Mucosa of descending colon (tissue), 3 donors: ENCODE measurements around the gene SH2D3C. TPM values are rescaled to one million over a fixed set of nuclear protein-coding genes. Genes with fewer than 3 reads are reported as not detected.

Experiments
- ATAC-seq: fragments of 200-7000 bp; cut with Tn5 transposase; one replicate; pipeline ENCODE4 v1.9.1; 2020; ENCODE audit warnings: mild to moderate bottlenecking, moderate library complexity
- DNase-seq, 3 donors: peaks; one replicate each; pipeline ENCODE4 v3.0.0-alpha.2; 2020
- H3K36me3 ChIP-seq: fragments of 200-600 bp; one replicate; pipeline ENCODE4 v1.8.0; 2021; ENCODE audit warnings: low read depth, mild to moderate bottlenecking
- H3K4me1 ChIP-seq: fragments of 200-600 bp; one replicate; pipeline ENCODE4 v1.8.0; 2021; ENCODE audit warnings: low read depth, mild to moderate bottlenecking
- H3K4me3 ChIP-seq: fragments of 200-600 bp; one replicate; pipeline ENCODE4 v1.8.0; 2021; ENCODE audit warnings: mild to moderate bottlenecking
- H3K9me3 ChIP-seq: fragments of 200-600 bp; one replicate; pipeline ENCODE4 v1.8.0; 2021; ENCODE audit warnings: mild to moderate bottlenecking
- CTCF ChIP-seq: fragments of 200-600 bp; IDR thresholded peaks from one replicate; pipeline ENCODE4 v1.8.0; 2022; ENCODE audit warnings: antibody characterized with exemption, mild to moderate bottlenecking
- intact Hi-C, 2 donors: fragments of 100-400 bp; cut with DNase I in 1 of 2; cut with micrococcal nuclease in 1 of 2; formaldehyde crosslinking; loops; one replicate each; pipeline versions ENCODE4 v1.11.0 to v1.11.1; 2022; cut with DNase I, micrococcal nuclease
- total RNA-seq, 3 donors: library from RNA; stranded (reverse); fragmentation: NEBNext Ultra II Directional in 2 of 3; extraction: Animal tissue kit (Norgen Biotek cat#: 25700) in 2 of 3; gene quantifications; one replicate each; pipeline versions ENCODE4 v1.2.1 to v1.2.4, GENCODE V29; 2021 to 2023
- donor health status: DM: no; HTN: no; CAD: no; lungs with moderate emphysema.
- donor health status: DM: no; HTN: no; CAD: no.
- donor health status: DM: no; HTN: yes; CAD: no.

Gene SH2D3C
- total RNA-seq, 3 donors from 2014 or later = 3.2 to 7.4 (median 4.7) TPM

GRCh38 chr9:127734247-127734746 lies 44.2 kb downstream of the SH2D3C start:
- Histone ChIP-seq H3K9me3 (no peaks in the 10 kb centered on the region), H3K4me3 (no peak overlapping the region), H3K4me1 (peaks cover 7% of the 10 kb centered on the region), H3K36me3 (no peaks in the 10 kb centered on the region)
- peak in 1 of 3 donors; percentile 59 for DNase-seq
- no peak for ATAC-seq
- TF ChIP-seq CTCF = no peak
- intact Hi-C loops = loop anchor here in 1 of 2 donors (10.0 kb wide), 1 partner anchor 141 kb away; the partner anchor contains the start of gene AK1

DNA sequence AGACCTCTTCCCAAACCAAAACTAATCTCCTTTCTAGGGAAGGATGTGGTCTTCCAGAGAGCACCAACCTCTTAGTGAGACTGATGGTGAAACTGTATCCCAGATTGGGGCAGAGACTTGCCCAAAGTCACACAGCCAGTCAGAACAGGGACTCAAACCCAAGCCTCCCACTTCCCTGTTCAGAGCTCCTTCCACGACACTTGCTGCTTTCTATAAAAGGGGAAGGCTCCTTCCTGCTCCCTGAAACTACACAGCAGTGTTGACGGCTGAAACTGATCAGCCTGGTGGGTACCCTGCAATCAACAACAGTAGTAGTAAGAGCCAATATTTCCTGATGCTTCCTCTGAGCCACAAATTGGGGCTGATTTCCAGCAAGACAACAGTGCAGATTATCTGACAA lies 44.9 kb downstream of the SH2D3C start:
- TF ChIP-seq CTCF = no peak
- Histone ChIP-seq H3K9me3 (no peaks in the 10 kb centered on the region), H3K4me3 (no peak overlapping the region), H3K36me3 (no peaks in the 10 kb centered on the region), H3K4me1 (peaks cover 7% of the 10 kb centered on the region)
- ATAC-seq (no peak), DNase-seq (no peak)
- intact Hi-C loops = loop anchor here in 1 of 2 donors (10.0 kb wide), 1 partner anchor 141 kb away; the partner anchor contains the start of gene AK1

DNA sequence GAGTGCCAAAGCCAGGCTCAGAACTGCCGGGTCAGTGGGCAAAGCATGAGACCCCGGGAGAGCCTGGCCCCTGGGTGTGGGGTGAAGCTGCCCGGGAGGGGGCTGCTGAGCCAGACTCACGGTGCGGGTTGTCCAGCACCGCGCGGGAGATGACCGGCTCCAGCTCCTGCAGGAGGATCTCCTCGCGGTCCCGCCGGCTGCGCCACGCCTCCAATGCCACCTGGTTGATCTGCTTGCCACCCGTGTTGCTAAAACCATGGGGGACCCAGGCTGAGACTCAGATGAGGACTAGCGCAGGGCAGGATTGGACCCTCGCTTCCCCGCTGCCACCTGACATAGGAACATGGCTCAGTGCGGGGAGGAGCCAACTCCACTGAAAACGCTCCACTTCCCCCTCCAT lies 46.0 kb downstream of the SH2D3C start:
- TF ChIP-seq CTCF = no peak
- intact Hi-C loops = loop anchor here in 1 of 2 donors (10.0 kb wide), 1 partner anchor 142 kb away; the partner anchor contains the start of gene AK1
- H3K4me1 ChIP-seq = peaks cover 7% of the 10 kb centered on the region
- ATAC-seq (no peak), DNase-seq (no peak)
- H3K4me3 ChIP-seq = no peak overlapping the region
- H3K36me3 ChIP-seq = no peaks in the 10 kb centered on the region
- no peaks in the 10 kb centered on the region for H3K9me3 ChIP-seq

- no peak for ATAC-seq
- H3K4me1 ChIP-seq = peaks cover 7% of the 10 kb centered on the region
- no peak for DNase-seq
- TF ChIP-seq CTCF = no peak
- H3K4me3 ChIP-seq = no peak overlapping the region
- intact Hi-C loops = loop anchor here in 1 of 2 donors (2.0 to 10.0 kb wide), 2 partner anchors 141 to 143 kb away; partner anchors contain the start of gene AK1
- no peaks in the 10 kb centered on the region for H3K36me3 ChIP-seq
- H3K9me3 ChIP-seq = no peaks in the 10 kb centered on the region
Observed at GRCh38 chr9:127731938-127732337, 46.5 kb downstream of the SH2D3C start.

DNA sequence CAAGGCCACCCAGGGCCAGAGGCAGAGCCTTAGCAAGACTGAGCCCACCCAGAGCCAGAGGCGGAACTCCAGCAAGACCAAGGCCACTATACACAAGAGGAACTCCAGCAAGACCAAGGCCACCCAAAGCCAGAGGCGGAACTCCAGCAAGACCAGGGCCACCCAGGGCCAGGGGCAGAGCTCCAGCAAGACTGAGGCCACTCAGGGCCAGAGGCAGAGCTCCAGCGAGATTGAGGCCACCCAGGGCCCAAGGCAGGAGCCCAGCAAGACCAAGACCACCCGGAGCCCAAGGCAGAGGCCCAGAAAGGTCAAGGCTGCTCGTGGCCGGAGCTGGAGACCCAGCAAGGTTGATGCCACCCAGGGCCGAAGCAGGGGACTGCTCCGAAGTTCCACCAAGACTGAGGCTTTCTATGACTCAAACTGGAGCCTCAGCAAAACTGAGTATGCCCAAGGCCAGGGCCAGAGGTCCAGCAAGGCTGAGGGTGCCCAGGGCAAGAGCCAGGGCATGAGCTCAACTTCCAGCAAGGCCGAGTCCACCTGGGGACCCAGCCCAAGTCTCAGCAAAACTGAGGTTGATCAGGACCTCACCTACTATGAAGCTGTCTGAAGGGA lies 47.6 kb downstream of the SH2D3C start:
- intact Hi-C loops = loop anchor here in 1 of 2 donors (2.0 to 10.0 kb wide), 2 partner anchors 140 to 144 kb away; partner anchors contain the start of gene AK1
- Histone ChIP-seq H3K4me3 (no peak overlapping the region), H3K9me3 (no peaks in the 10 kb centered on the region), H3K4me1 (peaks cover 7% of the 10 kb centered on the region), H3K36me3 (no peaks in the 10 kb centered on the region)
- no peak for TF ChIP-seq CTCF
- ATAC-seq = no peak
- DNase-seq = no peak
